K562 (cell line): ENCODE data around the gene CISD3. TPM values are rescaled to one million over a fixed set of nuclear protein-coding genes. Genes with fewer than 3 reads are reported as not detected.

ENCODE experiments used
- CEBPG ChIP-seq, 3 experiments: fragments of 200-800 bp in 1 of 3; sonication (Bioruptor generic) in 1 of 3; sonication (generic) in 1 of 3; formaldehyde crosslinking in 1 of 3; IDR thresholded peaks in 2 of 3; conservative IDR thresholded peaks in 1 of 3; 2 replicates each; pipeline versions ENCODE4 v1.6.1 to v1.8.0; 2016 to 2022; ENCODE audit warnings: missing compliant biosample characterization in 2 of 3, missing genetic modification characterization in 2 of 3, mild to moderate bottlenecking in 1 of 3, missing genetic modification reagents in 1 of 3
- ELF4 ChIP-seq: fragments of 450-650 bp; formaldehyde crosslinking; IDR thresholded peaks from 2 replicates; pipeline ENCODE4 v1.4.0; 2022; ENCODE audit warnings: missing genetic modification characterization
- GMEB1 ChIP-seq: fragments of 250-450 bp; sonication (Bioruptor Pico); IDR thresholded peaks from 2 replicates; pipeline ENCODE4 v1.4.0; 2020; ENCODE audit warnings: mild to moderate bottlenecking
- ILF3 ChIP-seq: fragments of 450-650 bp; IDR thresholded peaks from 2 replicates; pipeline ENCODE4 v1.6.1; 2018; ENCODE audit warnings: antibody characterized with exemption, mild to moderate bottlenecking, moderate library complexity, borderline replicate concordance
- KDM2B ChIP-seq: fragments of 250-450 bp; sonication (Bioruptor Pico); IDR thresholded peaks from 2 replicates; pipeline ENCODE4 v1.8.0; 2021; ENCODE audit warnings: mild to moderate bottlenecking, moderate library complexity
- KDM5B ChIP-seq: fragments of 200-600 bp; sonication (generic); IDR thresholded peaks from 2 replicates; pipeline ENCODE4 v1.6.1; 2012; ENCODE audit warnings: low read depth, mild to moderate bottlenecking, moderate library complexity, low read length, control low read depth, inconsistent platforms; ENCODE audit not compliant: insufficient replicate concordance
- MTA3 ChIP-seq: fragments of 450-650 bp; formaldehyde crosslinking; IDR thresholded peaks from 2 replicates; pipeline ENCODE4 v1.6.1; 2017; ENCODE audit warnings: mild to moderate bottlenecking, borderline replicate concordance
- MYC ChIP-seq, 2 experiments: fragments of 250-450 bp in 1 of 2; sonication (Bioruptor Pico) in 1 of 2; IDR thresholded peaks; 2 replicates each; pipeline versions ENCODE4 v1.5.1 to v1.6.1; 2012 to 2021; ENCODE audit warnings: low read depth in 2 of 2, borderline replicate concordance in 1 of 2, improper control_type of control experiment in 1 of 2, low read length in 1 of 2, mild to moderate bottlenecking in 1 of 2, moderate library complexity in 1 of 2
- REST ChIP-seq, 2 experiments: fragments of 450-650 bp; formaldehyde crosslinking in 1 of 2; IDR thresholded peaks; 2 replicates each; pipeline versions ENCODE4 v1.4.0 to v1.6.1; 2014 to 2020; ENCODE audit warnings: mild to moderate bottlenecking in 2 of 2, borderline replicate concordance in 1 of 2, low read depth in 1 of 2
- SRSF7 ChIP-seq: fragments of 200-400 bp; formaldehyde crosslinking; optimal IDR thresholded peaks from 2 replicates; pipeline ENCODE3; 2017; ENCODE audit warnings: mild to moderate bottlenecking, low read depth, low read length
- YY1 ChIP-seq, 3 experiments: IDR thresholded peaks; 2 replicates each; pipeline ENCODE4 v1.6.1; 2011; ENCODE audit warnings: low read length in 2 of 3, mild to moderate bottlenecking in 2 of 3, moderate library complexity in 2 of 3, borderline replicate concordance in 1 of 3, control low read depth in 1 of 3, low read depth in 1 of 3; ENCODE audit not compliant: insufficient read depth in 3 of 3, insufficient replicate concordance in 2 of 3, control insufficient read depth in 1 of 3, insufficient read length in 1 of 3; ENCODE audit errors: extremely low read depth in 1 of 3
- ZBTB2 ChIP-seq: fragments of 450-650 bp; IDR thresholded peaks from 2 replicates; pipeline ENCODE4 v1.6.1; 2016; ENCODE audit warnings: antibody characterized with exemption
- ZNF133 ChIP-seq: fragments of 250-450 bp; sonication (Bioruptor Pico); IDR thresholded peaks from 2 replicates; pipeline ENCODE4 v1.4.0; 2020; ENCODE audit warnings: mild to moderate bottlenecking
- polyA plus RNA-seq, 8 experiments: library from polyadenylated mRNA; depleted of rRNA in 4 of 8; stranded (reverse) in 5 of 8; unstranded in 3 of 8; fragments of >200 nt; fragmentation: Nextera tagmentation in 2 of 8; fragmentation: Illumina TruSeq in 1 of 8; extraction: Ambion mirVana in 2 of 8; extraction: Trizol in 1 of 8; gene quantifications; 2 replicates each; pipeline versions ENCODE4 v1.2.1 to v1.2.3, GENCODE V29; 2011 to 2014; ENCODE audit warnings: inconsistent platforms in 1 of 8, missing spikeins in 1 of 8
- total RNA-seq, 7 experiments: library from RNA; depleted of rRNA in 6 of 7; stranded (reverse); fragments of >200 nt in 6 of 7; fragmentation: Illumina TruSeq in 2 of 7; extraction: Trizol in 2 of 7; gene quantifications; 2 replicates each; pipeline versions ENCODE4 v1.2.1 to v1.2.3, GENCODE V29; 2011 to 2021; ENCODE audit warnings: low replicate concordance in 1 of 7

CISD3 gene
- total and polyA plus RNA-seq, 9 of the 15 experiments (the other 6 are each of a cell fraction or from before 2014, with no cell fraction given), result 5.0 to 60.7 (median 15.7) TPM

GRCh38 chr17:38747463-38748148, 17.5 kb downstream of the CISD3 start (continued):
- TF ChIP-seq ZBTB2 (peak; percentile 63), CEBPG (CRISPR knock-in tag; IDR thresholded peaks at IDR 0.05) (no peak), CEBPG (tag; conservative IDR thresholded peaks at IDR 0.05 in 1 of 2, IDR thresholded peaks at IDR 0.05 in 1 of 2) (no peak), GMEB1 (CRISPR knock-in tag) (no peak), SRSF7 (no peak), MTA3 (peak; percentile 64; the same call in 1 of the 2 replicates), ILF3 (no peak), ELF4 (CRISPR knock-in tag) (0 out of 2 replicates have a peak, but pooled peaks have one; percentile 23), KDM2B (CRISPR knock-in tag) (peak; percentile 56; the same call in 1 of the 2 replicates), ZNF133 (CRISPR knock-in tag) (no peak), YY1 (IDR thresholded peaks at IDR 0.05; ENCODE audit: borderline replicate concordance in 1 of 3, control insufficient read depth in 1 of 3, extremely low read depth in 1 of 3, insufficient read depth in 3 of 3, insufficient read length in 1 of 3, insufficient replicate concordance in 2 of 3, low read depth in 1 of 3, low read length in 2 of 3) (peak; percentile 56 to 84 (median 68)), MYC (IDR thresholded peaks at IDR 0.05; ENCODE audit: low read depth, low read length) (peak; percentile 36; the same call in 1 of the 2 replicates), MYC (CRISPR knock-in tag; IDR thresholded peaks at IDR 0.05; ENCODE audit: borderline replicate concordance, low read depth) (no peak), KDM5B (no peak), REST (IDR thresholded peaks at IDR 0.05; ENCODE audit: borderline replicate concordance) (no peak), REST (CRISPR knock-in tag; IDR thresholded peaks at IDR 0.05; ENCODE audit: low read depth) (0 out of 2 replicates have a peak, but pooled peaks have one; percentile 31)
